Tibial nerve (tissue), 4 donors: Measurements from ENCODE around the gene ZC3H10.

Experiments used
- CTCF ChIP-seq, 5 experiments: fragments of 200-600 bp in 3 of 5; fragments of 450-650 bp in 2 of 5; sonication (generic) in 3 of 5; IDR thresholded peaks; one replicate each; pipeline ENCODE4 v1.5.1; 2016 to 2019; ENCODE audit warnings: antibody characterized with exemption in 5 of 5, mild to moderate bottlenecking in 3 of 5, moderate library complexity in 2 of 5
- EP300 ChIP-seq, 2 donors: sonication (generic); formaldehyde crosslinking; IDR thresholded peaks; one replicate each; pipeline ENCODE4 v1.6.1; 2017; ENCODE audit warnings: antibody characterized with exemption in 2 of 2, mild to moderate bottlenecking in 1 of 2
- POLR2A ChIP-seq, 2 donors: fragments of 450-650 bp; IDR thresholded peaks; one replicate each; pipeline ENCODE4 v1.6.1; 2017; ENCODE audit warnings: antibody characterized with exemption in 2 of 2, mild to moderate bottlenecking in 2 of 2, moderate library complexity in 2 of 2

- TF ChIP-seq POLR2A (IDR thresholded peaks at IDR 0.05) (no peak), CTCF (IDR thresholded peaks at IDR 0.05) (no peak), EP300 (IDR thresholded peaks at IDR 0.05) (no peak)
These were observed 35.6 kb downstream of the ZC3H10 start for GRCh38 chr12:56153678-56154065.
